GM12874 (cell line): Measurements from ENCODE around the gene XYLT1.

Source experiments
- TF ChIP-seq, protein P1 (sequence below): IDR thresholded peaks from 2 replicates; pipeline ENCODE4 v1.5.1; 2011; ENCODE audit warnings: low read depth, mild to moderate bottlenecking, control low read depth, low read length, moderate library complexity; ENCODE audit not compliant: insufficient read depth

Gene XYLT1

DNA sequence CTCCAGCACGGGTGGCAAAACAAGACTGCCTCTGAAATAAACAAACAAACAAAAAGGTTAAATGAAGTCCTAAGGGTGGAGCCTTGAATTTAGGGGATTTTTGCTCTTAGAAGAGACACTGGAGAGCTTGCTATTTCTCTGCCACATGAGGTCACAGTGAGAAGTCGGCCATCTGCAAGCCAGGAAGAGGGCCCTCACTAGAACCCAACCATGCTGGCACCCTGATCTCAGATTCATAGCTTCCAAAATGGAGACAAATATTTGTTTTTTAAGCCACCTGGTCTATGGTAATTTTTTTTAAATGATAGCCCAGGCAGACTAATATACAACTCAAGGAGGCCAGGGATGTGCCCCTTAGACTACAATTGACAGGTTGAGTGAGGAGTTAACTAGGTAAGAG, 255.5 kb downstream of the XYLT1 start:
- TF ChIP-seq, protein P1, sequence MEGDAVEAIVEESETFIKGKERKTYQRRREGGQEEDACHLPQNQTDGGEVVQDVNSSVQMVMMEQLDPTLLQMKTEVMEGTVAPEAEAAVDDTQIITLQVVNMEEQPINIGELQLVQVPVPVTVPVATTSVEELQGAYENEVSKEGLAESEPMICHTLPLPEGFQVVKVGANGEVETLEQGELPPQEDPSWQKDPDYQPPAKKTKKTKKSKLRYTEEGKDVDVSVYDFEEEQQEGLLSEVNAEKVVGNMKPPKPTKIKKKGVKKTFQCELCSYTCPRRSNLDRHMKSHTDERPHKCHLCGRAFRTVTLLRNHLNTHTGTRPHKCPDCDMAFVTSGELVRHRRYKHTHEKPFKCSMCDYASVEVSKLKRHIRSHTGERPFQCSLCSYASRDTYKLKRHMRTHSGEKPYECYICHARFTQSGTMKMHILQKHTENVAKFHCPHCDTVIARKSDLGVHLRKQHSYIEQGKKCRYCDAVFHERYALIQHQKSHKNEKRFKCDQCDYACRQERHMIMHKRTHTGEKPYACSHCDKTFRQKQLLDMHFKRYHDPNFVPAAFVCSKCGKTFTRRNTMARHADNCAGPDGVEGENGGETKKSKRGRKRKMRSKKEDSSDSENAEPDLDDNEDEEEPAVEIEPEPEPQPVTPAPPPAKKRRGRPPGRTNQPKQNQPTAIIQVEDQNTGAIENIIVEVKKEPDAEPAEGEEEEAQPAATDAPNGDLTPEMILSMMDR = no peak

DNA sequence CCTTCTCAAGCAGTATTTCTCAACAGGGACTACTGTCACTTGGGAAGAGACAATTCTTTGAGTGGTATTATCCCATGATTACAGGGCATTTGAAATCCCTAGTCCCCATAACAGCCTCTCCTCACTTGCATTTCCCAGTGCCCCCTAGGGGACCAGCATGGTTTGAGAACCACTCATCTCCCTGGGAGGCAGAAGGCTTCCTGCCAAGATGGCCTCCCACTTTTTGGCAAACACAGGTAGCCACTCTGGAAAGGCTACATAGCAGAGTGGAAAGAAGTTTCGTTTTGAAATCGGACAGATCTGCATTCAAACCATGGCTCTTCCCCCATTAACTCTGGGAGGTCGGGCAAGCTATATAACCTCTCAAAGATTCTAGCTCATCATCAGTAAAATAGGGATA, 256.8 kb downstream of the XYLT1 start:
- TF ChIP-seq, protein P1 = no peak

DNA sequence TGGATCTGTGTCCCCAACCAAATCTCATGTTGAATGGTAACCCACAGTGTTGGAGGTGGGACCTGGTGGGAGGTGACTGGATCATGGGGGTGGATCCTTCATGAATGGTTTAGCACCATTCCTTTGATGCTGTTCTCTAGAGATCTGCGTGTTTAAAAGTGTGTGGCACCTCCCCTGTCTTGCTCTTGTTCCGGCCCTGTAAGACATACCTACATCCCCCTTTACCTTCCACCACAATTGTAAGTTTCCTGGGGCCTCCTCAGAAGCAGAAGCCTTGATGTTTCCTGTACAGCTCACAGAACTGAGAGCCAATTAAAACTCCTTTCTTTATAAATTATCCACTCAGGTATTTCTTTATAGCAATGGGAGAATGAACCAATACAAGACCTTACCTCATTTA, 257.7 kb downstream of the XYLT1 start:
- TF ChIP-seq, protein P1 = no peak

DNA sequence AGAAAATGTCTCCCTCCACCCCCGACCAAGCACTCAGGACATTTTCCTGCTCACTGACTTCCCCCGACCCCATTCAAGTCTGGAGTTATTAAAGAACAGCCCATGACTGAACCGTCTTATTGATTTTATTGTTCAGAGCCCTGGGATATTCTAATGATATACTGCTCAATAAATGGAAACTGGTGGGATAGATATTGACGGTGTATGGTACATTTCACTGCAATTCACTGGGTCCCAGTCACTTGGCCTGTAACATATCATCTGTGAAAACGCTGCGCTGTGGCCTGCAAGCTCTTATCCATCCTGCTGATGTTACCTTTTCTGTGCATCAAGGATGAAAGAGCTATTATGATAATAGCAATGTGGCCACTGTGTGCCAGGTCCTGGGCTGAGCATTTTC, 258.2 kb downstream of the XYLT1 start:
- TF ChIP-seq, protein P1 = no peak

DNA sequence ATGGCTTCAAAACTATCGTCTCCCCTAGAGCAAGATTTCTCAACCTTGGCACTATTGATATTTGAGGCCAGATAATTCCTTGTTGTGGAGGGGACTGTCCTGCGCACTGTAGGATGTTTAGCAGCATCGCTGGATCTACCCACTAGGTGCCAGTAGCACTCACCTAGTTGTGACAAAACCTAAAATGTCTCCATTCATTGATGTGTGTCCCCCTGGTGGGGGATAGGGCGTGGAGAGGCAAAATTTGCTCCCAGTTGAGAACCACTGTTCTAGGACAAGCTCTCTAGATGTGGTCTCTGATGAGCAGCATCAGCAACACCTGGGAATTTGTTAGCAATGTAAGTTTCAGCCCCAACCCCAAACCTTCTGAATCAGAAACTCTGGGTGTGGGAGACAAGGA, 259.0 kb downstream of the XYLT1 start:
- TF ChIP-seq, protein P1 = peak; percentile 61

DNA sequence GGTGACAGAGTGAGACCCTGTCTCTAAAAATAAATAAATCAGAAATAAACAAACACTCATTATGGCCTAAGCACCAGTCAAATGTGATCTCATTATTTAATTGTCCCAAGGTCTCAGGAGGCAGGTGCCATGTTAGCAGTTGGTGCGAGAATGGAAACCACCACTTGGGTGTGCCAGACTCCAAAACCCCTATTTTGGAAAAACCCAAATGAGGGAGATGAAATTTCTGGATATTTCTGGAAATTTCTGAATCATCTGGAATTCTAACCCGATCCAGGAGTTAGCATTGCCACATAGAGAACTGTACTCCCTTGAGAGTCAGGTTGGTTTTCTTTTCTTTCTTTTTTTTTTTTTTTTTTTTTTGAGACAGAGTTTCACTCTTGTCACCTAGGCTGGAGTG, 264.0 kb downstream of the XYLT1 start:
- TF ChIP-seq, protein P1 = no peak

DNA sequence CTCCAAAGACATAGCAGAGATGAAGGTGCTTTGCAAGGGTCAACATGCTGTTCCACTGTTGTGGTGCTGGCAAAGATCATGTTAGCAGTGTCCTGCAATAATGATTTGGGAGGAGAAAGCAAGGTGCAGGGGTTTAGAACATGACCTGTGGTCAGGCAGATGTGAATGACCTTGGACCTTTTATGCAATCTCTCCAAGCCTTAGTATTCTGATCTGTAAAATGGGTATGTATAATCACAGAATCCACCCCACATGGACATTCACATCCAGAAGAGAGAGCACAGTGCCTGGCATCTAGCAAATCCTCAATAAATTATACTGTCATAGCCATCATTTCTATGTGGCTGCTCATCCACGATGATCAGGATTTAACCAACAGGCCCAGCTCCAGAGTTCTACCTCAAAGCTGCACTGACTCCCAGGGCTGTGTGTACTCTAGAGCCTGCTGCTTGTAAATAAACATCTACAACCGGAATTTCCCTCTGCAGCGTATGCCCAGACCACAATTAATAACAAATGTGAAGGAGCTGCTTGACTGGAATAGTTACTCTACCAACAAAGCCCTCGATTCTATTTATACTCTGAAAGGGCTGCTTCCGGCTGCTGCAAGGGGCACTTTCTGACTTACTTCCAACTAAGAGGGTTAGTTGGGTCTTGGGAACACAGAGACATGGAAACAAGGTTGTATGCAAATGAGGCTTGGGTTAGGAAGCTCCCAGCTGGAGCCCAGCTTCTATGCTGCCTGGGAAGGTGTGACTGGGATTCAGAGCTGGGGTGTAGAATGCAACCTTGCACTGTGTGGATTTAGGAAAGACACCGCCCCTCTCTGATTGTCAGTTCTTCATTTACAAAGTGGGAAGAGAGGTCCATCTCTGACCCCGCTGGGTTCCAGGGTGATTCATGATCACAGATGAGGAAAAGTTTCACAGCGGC, 265.2 kb downstream of the XYLT1 start:
- TF ChIP-seq, protein P1 = no peak
